ENCODE measurements around the gene SMOC2. TPM values are rescaled to one million over a fixed set of nuclear protein-coding genes. Genes with fewer than 3 reads are reported as not detected.
A peak's percentile ranks its signal among the peaks of the same experiment; 100 is the strongest.
"Not testable (repeated sequence)": the region's sequence is repeated elsewhere in the genome, so short reads cannot be mapped to it uniquely, and the experiment has no call there.

Gene SMOC2
- polyA plus RNA-seq, 4 donors = 18.9 to 38.2 (median 27.1) TPM

GRCh38 chr6:168597471-168597875 is 156.5 kb downstream of the SMOC2 start:
- DNase-seq (ENCODE audit: low read depth in 4 of 4, low spot score in 2 of 4) = no peak

GRCh38 chr6:168598251-168599117 is 157.5 kb downstream of the SMOC2 start:
- DNase-seq (ENCODE audit: low read depth in 4 of 4, low spot score in 2 of 4) = no peak

GRCh38 chr6:168599118-168599494 is 158.1 kb downstream of the SMOC2 start:
- no peak for DNase-seq (ENCODE audit: low read depth in 4 of 4, low spot score in 2 of 4)

GRCh38 chr6:168599769-168600330 is 158.9 kb downstream of the SMOC2 start:
- no peak for DNase-seq (ENCODE audit: low read depth in 4 of 4, low spot score in 2 of 4)

GRCh38 chr6:168600381-168600780 is 159.4 kb downstream of the SMOC2 start:
- DNase-seq (ENCODE audit: low read depth in 4 of 4, low spot score in 2 of 4) = no peak

- DNase-seq (ENCODE audit: low read depth in 4 of 4, low spot score in 2 of 4) = no peak
These were observed 160.1 kb downstream of the SMOC2 start for GRCh38 chr6:168601111-168601510.

GRCh38 chr6:168601546-168601945 is 160.6 kb downstream of the SMOC2 start:
- DNase-seq (ENCODE audit: low read depth in 4 of 4, low spot score in 2 of 4) = no peak

GRCh38 chr6:168602576-168602975 is 161.6 kb downstream of the SMOC2 start:
- DNase-seq (ENCODE audit: low read depth in 4 of 4, low spot score in 2 of 4) = no peak

- no peak for DNase-seq (ENCODE audit: low read depth in 4 of 4, low spot score in 2 of 4)
These were observed 162.2 kb downstream of the SMOC2 start for GRCh38 chr6:168603234-168603633.

- DNase-seq (ENCODE audit: low read depth in 4 of 4, low spot score in 2 of 4) = no peak
These were observed 165.0 kb downstream of the SMOC2 start for GRCh38 chr6:168605964-168606363.

- DNase-seq (ENCODE audit: low read depth in 4 of 4, low spot score in 2 of 4) = no peak
These were observed 165.7 kb downstream of the SMOC2 start for GRCh38 chr6:168606722-168607121.

GRCh38 chr6:168607272-168608112 is 166.5 kb downstream of the SMOC2 start:
- peak in 3 of 4 donors; percentile 51 to 69 (median 67) for DNase-seq (ENCODE audit: low read depth in 4 of 4, low spot score in 2 of 4)

GRCh38 chr6:168608113-168608400 is 167.1 kb downstream of the SMOC2 start:
- DNase-seq (ENCODE audit: low read depth in 4 of 4, low spot score in 2 of 4) = no peak

- DNase-seq (ENCODE audit: low read depth in 4 of 4, low spot score in 2 of 4) = no peak
These were observed 168.2 kb downstream of the SMOC2 start for GRCh38 chr6:168609026-168609685.

- no peak for DNase-seq (ENCODE audit: low read depth in 4 of 4, low spot score in 2 of 4)
These were observed 169.0 kb downstream of the SMOC2 start for GRCh38 chr6:168609914-168610490.

- DNase-seq (ENCODE audit: low read depth in 4 of 4, low spot score in 2 of 4) = not testable (repeated sequence)
These were observed 170.0 kb downstream of the SMOC2 start for GRCh38 chr6:168610966-168611365.

- no peak for DNase-seq (ENCODE audit: low read depth in 4 of 4, low spot score in 2 of 4)
These were observed 170.7 kb downstream of the SMOC2 start for GRCh38 chr6:168611691-168612090.

- no peak for DNase-seq (ENCODE audit: low read depth in 4 of 4, low spot score in 2 of 4)
These were observed 171.6 kb downstream of the SMOC2 start for GRCh38 chr6:168612586-168612985.

- DNase-seq (ENCODE audit: low read depth in 4 of 4, low spot score in 2 of 4) = no peak
These were observed 174.9 kb downstream of the SMOC2 start for GRCh38 chr6:168615837-168616236.

Data from left renal cortex interstitium (tissue), 4 donors.